ENCODE data around the gene CCND1. TPM values are rescaled to one million over a fixed set of nuclear protein-coding genes. Genes with fewer than 3 reads are reported as not detected.
"Not testable (repeated sequence)": the region's sequence is repeated elsewhere in the genome, so short reads cannot be mapped to it uniquely, and the experiment has no call there.

CCND1 gene
- total and polyA plus RNA-seq, 2 experiments from 2014 or later = 80.2 to 81.9 TPM

- Histone ChIP-seq H3K27me3 (no peaks in the 10 kb centered on the region), H3K36me3 (replicated peaks; ENCODE audit: insufficient read depth, low read depth) (no peaks in the 10 kb centered on the region)
Observed at GRCh38 chr11:69617682-69618081, 23.3 kb upstream of the CCND1 start.

GRCh38 chr11:69618237-69618636 lies 22.7 kb upstream of the CCND1 start:
- no peaks in the 10 kb centered on the region for H3K9me3 ChIP-seq (ENCODE audit: low read depth)
- DNase-seq (ENCODE audit: low spot score) = no peak
- H3K27ac ChIP-seq = no peak overlapping the region
- no peaks in the 10 kb centered on the region for H3K79me2 ChIP-seq
- no peaks in the 10 kb centered on the region for H4K20me1 ChIP-seq (ENCODE audit: insufficient read depth, poor library complexity, severe bottlenecking)
- no peaks in the 10 kb centered on the region for H3K27me3 ChIP-seq
- H2AFZ ChIP-seq = no peak overlapping the region
- TF ChIP-seq EZH2 (IDR thresholded peaks at IDR 0.05; ENCODE audit: borderline replicate concordance) (no peak), EZH2phosphoT487 (IDR thresholded peaks at IDR 0.05; ENCODE audit: low read depth, severe bottlenecking, unreplicated experiment) (no peak)
- TF ChIP-seq, protein P1, sequence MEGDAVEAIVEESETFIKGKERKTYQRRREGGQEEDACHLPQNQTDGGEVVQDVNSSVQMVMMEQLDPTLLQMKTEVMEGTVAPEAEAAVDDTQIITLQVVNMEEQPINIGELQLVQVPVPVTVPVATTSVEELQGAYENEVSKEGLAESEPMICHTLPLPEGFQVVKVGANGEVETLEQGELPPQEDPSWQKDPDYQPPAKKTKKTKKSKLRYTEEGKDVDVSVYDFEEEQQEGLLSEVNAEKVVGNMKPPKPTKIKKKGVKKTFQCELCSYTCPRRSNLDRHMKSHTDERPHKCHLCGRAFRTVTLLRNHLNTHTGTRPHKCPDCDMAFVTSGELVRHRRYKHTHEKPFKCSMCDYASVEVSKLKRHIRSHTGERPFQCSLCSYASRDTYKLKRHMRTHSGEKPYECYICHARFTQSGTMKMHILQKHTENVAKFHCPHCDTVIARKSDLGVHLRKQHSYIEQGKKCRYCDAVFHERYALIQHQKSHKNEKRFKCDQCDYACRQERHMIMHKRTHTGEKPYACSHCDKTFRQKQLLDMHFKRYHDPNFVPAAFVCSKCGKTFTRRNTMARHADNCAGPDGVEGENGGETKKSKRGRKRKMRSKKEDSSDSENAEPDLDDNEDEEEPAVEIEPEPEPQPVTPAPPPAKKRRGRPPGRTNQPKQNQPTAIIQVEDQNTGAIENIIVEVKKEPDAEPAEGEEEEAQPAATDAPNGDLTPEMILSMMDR (IDR thresholded peaks at IDR 0.05; ENCODE audit: poor library complexity) = no peak
- H3K4me2 ChIP-seq = no peak overlapping the region
- WGBS (ENCODE audit: low lambda C conversion rate, missing lambda C conversion rate) = 91% methylated on average over 8 of the region's 8 CpGs
- no peaks in the 10 kb centered on the region for H3K36me3 ChIP-seq (replicated peaks; ENCODE audit: insufficient read depth, low read depth)
- H3K4me3 ChIP-seq = no peak overlapping the region
- no peaks in the 10 kb centered on the region for H3K9me2 ChIP-seq (replicated peaks; ENCODE audit: insufficient read depth)
- H3K4me1 ChIP-seq (ENCODE audit: insufficient read depth) = no peaks in the 10 kb centered on the region

More at GRCh38 chr11:69617682-69618081, 23.3 kb upstream of the CCND1 start:
- Histone ChIP-seq H3K4me3 (no peak overlapping the region), H3K79me2 (no peaks in the 10 kb centered on the region), H4K20me1 (ENCODE audit: insufficient read depth, poor library complexity, severe bottlenecking) (no peaks in the 10 kb centered on the region), H3K4me2 (no peak overlapping the region), H3K27ac (no peak overlapping the region), H3K9me2 (replicated peaks; ENCODE audit: insufficient read depth) (no peaks in the 10 kb centered on the region), H3K4me1 (ENCODE audit: insufficient read depth) (no peaks in the 10 kb centered on the region), H3K9me3 (ENCODE audit: low read depth) (no peaks in the 10 kb centered on the region), H2AFZ (no peak overlapping the region)
- WGBS (ENCODE audit: low lambda C conversion rate, missing lambda C conversion rate) = 94% methylated on average over 10 of the region's 10 CpGs
- no peak for TF ChIP-seq EZH2phosphoT487 (IDR thresholded peaks at IDR 0.05; ENCODE audit: low read depth, severe bottlenecking, unreplicated experiment)
- TF ChIP-seq, protein P1 (IDR thresholded peaks at IDR 0.05; ENCODE audit: poor library complexity) = no peak
- no peak for TF ChIP-seq EZH2 (IDR thresholded peaks at IDR 0.05; ENCODE audit: borderline replicate concordance)
- no peak for DNase-seq (ENCODE audit: low spot score)

DNA sequence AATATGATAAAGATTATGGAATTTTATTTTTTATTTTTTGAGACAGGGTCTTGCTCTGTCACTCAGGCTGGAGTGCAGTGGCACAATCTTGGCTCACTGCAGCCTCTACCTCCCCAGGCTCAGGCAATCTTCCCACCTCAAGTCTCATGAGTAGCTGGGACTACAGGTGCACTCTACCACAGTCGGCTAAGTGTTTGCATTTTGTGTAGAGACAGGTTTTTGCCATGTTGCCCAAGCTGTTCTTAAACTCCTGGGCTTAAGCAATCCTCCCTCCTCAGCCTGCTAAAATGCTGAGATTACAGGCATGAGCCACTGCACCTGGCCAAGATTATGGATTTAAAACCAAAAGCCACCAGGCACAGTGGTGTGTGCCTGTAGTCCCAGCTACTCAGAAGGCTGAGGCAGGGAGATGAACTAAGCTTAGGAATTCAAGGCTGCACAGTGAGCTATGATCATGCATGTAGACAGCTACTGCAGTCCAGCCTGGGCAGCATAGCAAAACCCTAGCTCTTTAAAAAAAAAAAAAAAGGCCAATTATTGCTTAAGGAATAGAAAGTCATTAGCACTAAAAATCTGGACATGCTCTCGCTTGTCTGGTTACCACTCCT lies 20.2 kb upstream of the CCND1 start:
- Histone ChIP-seq H3K79me2 (no peaks in the 10 kb centered on the region), H3K27ac (no peak overlapping the region), H3K9me2 (replicated peaks; ENCODE audit: insufficient read depth) (no peaks in the 10 kb centered on the region), H4K20me1 (ENCODE audit: insufficient read depth, poor library complexity, severe bottlenecking) (no peaks in the 10 kb centered on the region), H3K27me3 (no peaks in the 10 kb centered on the region), H3K4me2 (no peak overlapping the region), H3K9me3 (ENCODE audit: low read depth) (no peaks in the 10 kb centered on the region), H3K4me1 (ENCODE audit: insufficient read depth) (no peaks in the 10 kb centered on the region), H3K4me3 (no peak overlapping the region), H3K36me3 (replicated peaks; ENCODE audit: insufficient read depth, low read depth) (no peaks in the 10 kb centered on the region), H2AFZ (no peak overlapping the region)
- 76% methylated on average over 2 of the region's 2 CpGs for WGBS (ENCODE audit: low lambda C conversion rate, missing lambda C conversion rate)
- TF ChIP-seq, protein P1 (IDR thresholded peaks at IDR 0.05; ENCODE audit: poor library complexity) = no peak
- no peak for TF ChIP-seq EZH2phosphoT487 (IDR thresholded peaks at IDR 0.05; ENCODE audit: low read depth, severe bottlenecking, unreplicated experiment)
- no peak for TF ChIP-seq EZH2 (IDR thresholded peaks at IDR 0.05; ENCODE audit: borderline replicate concordance)
- no peak for DNase-seq (ENCODE audit: low spot score)

DNA sequence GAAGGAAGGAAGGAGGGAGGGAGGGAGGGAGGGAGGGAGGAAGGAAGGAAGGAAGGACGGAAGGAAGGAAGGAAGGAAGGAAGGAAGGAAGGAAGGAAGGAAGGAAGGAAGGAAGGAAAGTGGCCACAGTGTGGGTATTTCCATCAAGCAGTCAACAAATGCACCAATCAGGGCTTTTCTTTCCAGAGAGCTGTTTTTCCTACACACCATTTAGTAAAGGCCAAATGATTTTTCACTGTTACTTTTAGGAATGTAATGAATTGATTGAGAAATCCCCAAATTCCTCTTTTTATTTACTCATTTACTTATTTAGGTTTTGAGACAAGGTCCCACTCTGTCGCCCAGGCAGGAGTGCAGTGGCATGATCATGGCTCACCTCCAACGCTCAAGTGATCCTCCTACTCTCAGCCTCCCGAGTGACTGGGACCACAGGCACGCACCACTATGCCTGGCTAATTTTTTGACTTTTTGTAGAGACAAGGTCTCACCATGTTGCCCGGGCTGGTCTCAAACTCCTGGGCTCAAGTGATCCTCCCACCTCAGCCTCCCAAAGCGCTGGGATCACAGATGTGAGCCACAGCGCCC lies 18.8 kb upstream of the CCND1 start:
- not testable (repeated sequence) for H3K9me2 ChIP-seq (replicated peaks; ENCODE audit: insufficient read depth); H3K9me3 ChIP-seq (ENCODE audit: low read depth); DNase-seq (ENCODE audit: low spot score); H3K27ac ChIP-seq; H3K4me1 ChIP-seq (ENCODE audit: insufficient read depth); H3K36me3 ChIP-seq (replicated peaks; ENCODE audit: insufficient read depth, low read depth); H3K27me3 ChIP-seq; H3K4me2 ChIP-seq; H4K20me1 ChIP-seq (ENCODE audit: insufficient read depth, poor library complexity, severe bottlenecking); H3K4me3 ChIP-seq; H3K79me2 ChIP-seq; H2AFZ ChIP-seq
- 90% methylated on average over 7 of the region's 8 CpGs for whole genome bisulfite sequencing (ENCODE audit: low lambda C conversion rate, missing lambda C conversion rate)

Measured in hepatocyte (in vitro differentiated cells).